HCT116 (cell line): Measurements from ENCODE around the gene RHEB. TPM values are rescaled to one million over a fixed set of nuclear protein-coding genes. Genes with fewer than 3 reads are reported as not detected.

Experiments used
- ATAC-seq: fragments of 200-7000 bp; cut with Tn5 transposase; 2 replicates; pipeline ENCODE4 v1.9.1; 2020; ENCODE audit warnings: mild to moderate bottlenecking, moderate library complexity
- BruUV-seq: library from RNA; stranded (reverse); fragments of 400-500 nt; replicated peaks from 2 replicates; lab custom pipeline; 2021; lab: Mats Ljungman, UMichigan
- CTCF ChIA-PET: fragments of 300-600 bp; sonication (Branson Sonifier 250); formaldehyde crosslinking; loops from one replicate; lab custom pipeline; 2021; ENCODE audit warnings: antibody characterized with exemption; lab: Charles Lee
- POLR2A ChIA-PET: fragments of 300-600, 350-600 bp; sonication (Branson Sonifier 250); formaldehyde crosslinking; loops from one replicate; lab custom pipeline; 2021; ENCODE audit warnings: antibody characterized with exemption; lab: Charles Lee
- RAD21 ChIA-PET, 2 experiments: fragments of 300-600 bp; sonication (Branson Sonifier 250); formaldehyde crosslinking; loops; one replicate each; lab custom pipeline; 2023; ENCODE audit warnings: low total read pairs in 2 of 2; ENCODE audit not compliant: uncharacterized antibody in 2 of 2, unreplicated experiment in 2 of 2, low non-redundant PET in 1 of 2; lab: Charles Lee
- DNase-seq: peaks from one replicate; pipeline ENCODE4 v3.0.0-alpha.2; 2010; ENCODE audit warnings: low read depth, low spot score
- H2AFZ ChIP-seq: fragments of 200-600 bp; shearing (Covaris generic), sonication (generic); 2 replicates; pipeline ENCODE4 v1.6.1; 2017; ENCODE audit warnings: low read depth, mixed run types, mixed read lengths, antibody characterized with exemption, low read length; ENCODE audit not compliant: poor library complexity, severe bottlenecking
- H3K27ac ChIP-seq: 2 replicates; pipeline ENCODE4 v1.5.1; 2012; ENCODE audit warnings: low read depth, low read length
- H3K27me3 ChIP-seq: fragments of 200-600 bp; sonication (generic); 2 replicates; pipeline ENCODE4 v1.6.1; 2016; ENCODE audit warnings: mixed run types, low read length, mixed read lengths; ENCODE audit not compliant: insufficient read depth
- H3K36me3 ChIP-seq, 2 experiments: fragments of 200-500 bp in 1 of 2; fragments of 200-600 bp in 1 of 2; sonication (Bioruptor generic) in 1 of 2; sonication (generic) in 1 of 2; 2 replicates each; pipeline versions ENCODE4 v1.5.1 to v1.6.1; 2014 to 2016; ENCODE audit warnings: low read length in 2 of 2, inconsistent platforms in 1 of 2, mixed read lengths in 1 of 2, mixed run types in 1 of 2; ENCODE audit not compliant: insufficient read depth in 2 of 2, control insufficient read depth in 1 of 2
- H3K4me1 ChIP-seq, 2 experiments: fragments of 200-600 bp in 1 of 2; sonication (generic) in 1 of 2; 2 replicates each; pipeline versions ENCODE4 v1.5.1 to v1.6.1; 2012 to 2017; ENCODE audit warnings: low read length in 2 of 2, inconsistent platforms in 1 of 2, mild to moderate bottlenecking in 1 of 2, mixed read lengths in 1 of 2, mixed run types in 1 of 2, moderate library complexity in 1 of 2; ENCODE audit not compliant: insufficient read depth in 2 of 2, control insufficient read depth in 1 of 2
- H3K4me2 ChIP-seq: fragments of 200-600 bp; sonication (generic); 2 replicates; pipeline ENCODE4 v1.6.1; 2017; ENCODE audit warnings: mixed run types, low read length, mixed read lengths
- H3K4me3 ChIP-seq, 2 experiments: fragments of 200-600 bp in 1 of 2; sonication (generic) in 1 of 2; replicated peaks in 1 of 2; 2 replicates each; pipeline ENCODE4 v1.5.1; 2011 to 2016; ENCODE audit warnings: low read length in 2 of 2, control low read depth in 1 of 2, low read depth in 1 of 2, mild to moderate bottlenecking in 1 of 2, mixed read lengths in 1 of 2, mixed run types in 1 of 2
- H3K79me2 ChIP-seq: fragments of 200-600 bp; sonication (generic); 2 replicates; pipeline ENCODE4 v1.6.1; 2017; ENCODE audit warnings: mild to moderate bottlenecking, mixed run types, low read length, moderate library complexity, mixed read lengths; ENCODE audit not compliant: insufficient read depth
- H3K9ac ChIP-seq: fragments of 200-600 bp; sonication (generic); 2 replicates; pipeline ENCODE4 v1.6.1; 2016; ENCODE audit warnings: low read length, mixed read lengths
- H3K9me2 ChIP-seq: fragments of 200-600 bp; sonication (generic), shearing (Covaris generic); 2 replicates; pipeline ENCODE4 v1.6.1; 2017; ENCODE audit warnings: mixed run types, mild to moderate bottlenecking, moderate library complexity; ENCODE audit not compliant: insufficient read depth
- H3K9me3 ChIP-seq, 2 experiments: fragments of 200-500 bp in 1 of 2; fragments of 200-600 bp in 1 of 2; sonication (Bioruptor generic) in 1 of 2; sonication (generic) in 1 of 2; 2 replicates each; pipeline ENCODE4 v1.6.1; 2014 to 2017; ENCODE audit warnings: low read length in 2 of 2, mixed read lengths in 2 of 2, inconsistent platforms in 1 of 2, low read depth in 1 of 2, mild to moderate bottlenecking in 1 of 2, mixed run types in 1 of 2, moderate library complexity in 1 of 2; ENCODE audit not compliant: control insufficient read depth in 1 of 2, insufficient read depth in 1 of 2
- H4K20me1 ChIP-seq: fragments of 200-600 bp; sonication (generic), shearing (Covaris generic); 2 replicates; pipeline ENCODE4 v1.6.1; 2017; ENCODE audit warnings: mixed run types, mild to moderate bottlenecking, moderate library complexity; ENCODE audit not compliant: insufficient read depth
- ATF3 ChIP-seq: IDR thresholded peaks from 2 replicates; pipeline ENCODE4 v1.6.1; 2012
- CBX3 ChIP-seq: IDR thresholded peaks from 2 replicates; pipeline ENCODE4 v1.6.1; 2012; ENCODE audit warnings: low read depth
- CEBPB ChIP-seq: IDR thresholded peaks from 2 replicates; pipeline ENCODE4 v1.6.1; 2012; ENCODE audit warnings: low read depth
- EGR1 ChIP-seq: IDR thresholded peaks from 2 replicates; pipeline ENCODE4 v1.6.1; 2012; ENCODE audit warnings: low read depth
- ELF1 ChIP-seq: IDR thresholded peaks from 2 replicates; pipeline ENCODE4 v1.6.1; 2012; ENCODE audit warnings: low read depth, borderline replicate concordance
- JUND ChIP-seq: IDR thresholded peaks from 2 replicates; pipeline ENCODE4 v1.6.1; 2012
- POLR2AphosphoS5 ChIP-seq: IDR thresholded peaks from 2 replicates; pipeline ENCODE4 v1.6.1; 2011; ENCODE audit warnings: mild to moderate bottlenecking, low read depth, low read length, moderate library complexity
- RAD21 ChIP-seq: IDR thresholded peaks from 2 replicates; pipeline ENCODE4 v1.6.1; 2012; ENCODE audit warnings: low read depth, mild to moderate bottlenecking
- ZFX ChIP-seq: fragments of 450-650 bp; IDR thresholded peaks from 2 replicates; pipeline ENCODE4 v1.6.1; 2017
- intact Hi-C: fragments of 100-400 bp; cut with micrococcal nuclease; formaldehyde crosslinking; loops from 2 replicates; pipeline ENCODE4 v1.10.0; 2022
- total RNA-seq: library from RNA; stranded (reverse); gene quantifications from one replicate; pipeline ENCODE4 v1.2.1, GENCODE V29; 2021; ENCODE audit not compliant: unreplicated experiment
- TF ChIP-seq, protein P1 (sequence below): IDR thresholded peaks from 2 replicates; pipeline ENCODE4 v1.6.1; 2011; ENCODE audit warnings: mild to moderate bottlenecking, low read length, moderate library complexity; ENCODE audit not compliant: insufficient replicate concordance; ENCODE audit errors: extremely low read depth
- TF ChIP-seq, protein P2 (sequence below): IDR thresholded peaks from 2 replicates; pipeline ENCODE4 v1.6.1; 2012; ENCODE audit warnings: low read depth

Gene RHEB
- total RNA-seq, 1 experiment from 2014 or later, result 114 TPM

- intact Hi-C loops, result no loop called here
Observed at GRCh38 chr7:151469281-151469680, 50.4 kb downstream of the RHEB start.

GRCh38 chr7:151468217-151469018, 51.3 kb downstream of the RHEB start:
- POLR2A ChIA-PET, result no interaction called here
- DNase-seq (no peak), ATAC-seq (no peak)
- H3K4me2 ChIP-seq, result no peak overlapping the region
- H3K9me2 ChIP-seq, result no peaks in the 10 kb centered on the region
- no peak overlapping the region for H3K27ac ChIP-seq
- H3K36me3 ChIP-seq, result peaks cover 26 to 71% of the 10 kb centered on the region in 2 experiments
- H3K4me3 ChIP-seq, result no peak overlapping the region
- RAD21 ChIA-PET, result no interaction called here
- peaks cover 55% of the 10 kb centered on the region for H3K79me2 ChIP-seq
- peaks cover 0 to 7% of the 10 kb centered on the region in 2 experiments; a peak in 1 of 4 replicates for H3K9me3 ChIP-seq
- BruUV-seq, result no TSS peak
- no peaks in the 10 kb centered on the region for H3K27me3 ChIP-seq
- no peaks in the 10 kb centered on the region for H4K20me1 ChIP-seq
- H2AFZ ChIP-seq, result no peak overlapping the region
- TF ChIP-seq, protein P1, sequence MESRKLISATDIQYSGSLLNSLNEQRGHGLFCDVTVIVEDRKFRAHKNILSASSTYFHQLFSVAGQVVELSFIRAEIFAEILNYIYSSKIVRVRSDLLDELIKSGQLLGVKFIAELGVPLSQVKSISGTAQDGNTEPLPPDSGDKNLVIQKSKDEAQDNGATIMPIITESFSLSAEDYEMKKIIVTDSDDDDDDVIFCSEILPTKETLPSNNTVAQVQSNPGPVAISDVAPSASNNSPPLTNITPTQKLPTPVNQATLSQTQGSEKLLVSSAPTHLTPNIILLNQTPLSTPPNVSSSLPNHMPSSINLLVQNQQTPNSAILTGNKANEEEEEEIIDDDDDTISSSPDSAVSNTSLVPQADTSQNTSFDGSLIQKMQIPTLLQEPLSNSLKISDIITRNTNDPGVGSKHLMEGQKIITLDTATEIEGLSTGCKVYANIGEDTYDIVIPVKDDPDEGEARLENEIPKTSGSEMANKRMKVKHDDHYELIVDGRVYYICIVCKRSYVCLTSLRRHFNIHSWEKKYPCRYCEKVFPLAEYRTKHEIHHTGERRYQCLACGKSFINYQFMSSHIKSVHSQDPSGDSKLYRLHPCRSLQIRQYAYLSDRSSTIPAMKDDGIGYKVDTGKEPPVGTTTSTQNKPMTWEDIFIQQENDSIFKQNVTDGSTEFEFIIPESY, result no peak
- TF ChIP-seq, protein P2, sequence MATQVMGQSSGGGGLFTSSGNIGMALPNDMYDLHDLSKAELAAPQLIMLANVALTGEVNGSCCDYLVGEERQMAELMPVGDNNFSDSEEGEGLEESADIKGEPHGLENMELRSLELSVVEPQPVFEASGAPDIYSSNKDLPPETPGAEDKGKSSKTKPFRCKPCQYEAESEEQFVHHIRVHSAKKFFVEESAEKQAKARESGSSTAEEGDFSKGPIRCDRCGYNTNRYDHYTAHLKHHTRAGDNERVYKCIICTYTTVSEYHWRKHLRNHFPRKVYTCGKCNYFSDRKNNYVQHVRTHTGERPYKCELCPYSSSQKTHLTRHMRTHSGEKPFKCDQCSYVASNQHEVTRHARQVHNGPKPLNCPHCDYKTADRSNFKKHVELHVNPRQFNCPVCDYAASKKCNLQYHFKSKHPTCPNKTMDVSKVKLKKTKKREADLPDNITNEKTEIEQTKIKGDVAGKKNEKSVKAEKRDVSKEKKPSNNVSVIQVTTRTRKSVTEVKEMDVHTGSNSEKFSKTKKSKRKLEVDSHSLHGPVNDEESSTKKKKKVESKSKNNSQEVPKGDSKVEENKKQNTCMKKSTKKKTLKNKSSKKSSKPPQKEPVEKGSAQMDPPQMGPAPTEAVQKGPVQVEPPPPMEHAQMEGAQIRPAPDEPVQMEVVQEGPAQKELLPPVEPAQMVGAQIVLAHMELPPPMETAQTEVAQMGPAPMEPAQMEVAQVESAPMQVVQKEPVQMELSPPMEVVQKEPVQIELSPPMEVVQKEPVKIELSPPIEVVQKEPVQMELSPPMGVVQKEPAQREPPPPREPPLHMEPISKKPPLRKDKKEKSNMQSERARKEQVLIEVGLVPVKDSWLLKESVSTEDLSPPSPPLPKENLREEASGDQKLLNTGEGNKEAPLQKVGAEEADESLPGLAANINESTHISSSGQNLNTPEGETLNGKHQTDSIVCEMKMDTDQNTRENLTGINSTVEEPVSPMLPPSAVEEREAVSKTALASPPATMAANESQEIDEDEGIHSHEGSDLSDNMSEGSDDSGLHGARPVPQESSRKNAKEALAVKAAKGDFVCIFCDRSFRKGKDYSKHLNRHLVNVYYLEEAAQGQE, result no peak
- no peak for TF ChIP-seq ELF1
- no peak for TF ChIP-seq POLR2AphosphoS5
- TF ChIP-seq ZFX, result no peak
- TF ChIP-seq EGR1, result no peak
- no peak for TF ChIP-seq CBX3
- no peak for TF ChIP-seq RAD21
- CTCF ChIA-PET, result no interaction called here
- intact Hi-C loops, result no loop called here
- no peaks in the 10 kb centered on the region for H3K4me1 ChIP-seq
- H3K9ac ChIP-seq, result no peak overlapping the region

More at GRCh38 chr7:151469281-151469680, 50.4 kb downstream of the RHEB start:
- H3K9me3 ChIP-seq, result no peaks in the 10 kb centered on the region
- no peak overlapping the region for H2AFZ ChIP-seq
- ATAC-seq (no peak), DNase-seq (no peak)
- no peak overlapping the region for H3K4me3 ChIP-seq
- no peak overlapping the region for H3K27ac ChIP-seq
- H4K20me1 ChIP-seq, result no peaks in the 10 kb centered on the region
- no peaks in the 10 kb centered on the region for H3K27me3 ChIP-seq
- no peak for TF ChIP-seq ATF3
- no peak for TF ChIP-seq CEBPB
- no peak for TF ChIP-seq JUND
- TF ChIP-seq EGR1, result no peak
- ChIA-PET CTCF (no interaction called here), POLR2A (no interaction called here), RAD21 (no interaction called here)
- no peak overlapping the region for H3K9ac ChIP-seq
- H3K4me2 ChIP-seq, result no peak overlapping the region
- BruUV-seq, result no TSS peak
- peaks cover 26 to 68% of the 10 kb centered on the region in 2 experiments for H3K36me3 ChIP-seq
- H3K9me2 ChIP-seq, result no peaks in the 10 kb centered on the region
- H3K79me2 ChIP-seq, result peaks cover 64% of the 10 kb centered on the region
- no peaks in the 10 kb centered on the region for H3K4me1 ChIP-seq
